Retinal pigment epithelial cell (primary cell): Measurements from ENCODE around the gene XPR1.

ENCODE experiments used
- DNase-seq: peaks from one replicate; pipeline ENCODE4 v3.0.0-alpha.2; 2010; ENCODE audit warnings: low read depth
- H3K4me3 ChIP-seq: 2 replicates; pipeline ENCODE4 v1.5.1; 2011; ENCODE audit warnings: mild to moderate bottlenecking, low read length, control low read depth, moderate library complexity
- CTCF ChIP-seq: conservative IDR thresholded peaks from 2 replicates; pipeline ENCODE4 v1.5.1; 2011; ENCODE audit warnings: low read depth, low read length, control low read depth, inconsistent platforms

Gene XPR1

DNA sequence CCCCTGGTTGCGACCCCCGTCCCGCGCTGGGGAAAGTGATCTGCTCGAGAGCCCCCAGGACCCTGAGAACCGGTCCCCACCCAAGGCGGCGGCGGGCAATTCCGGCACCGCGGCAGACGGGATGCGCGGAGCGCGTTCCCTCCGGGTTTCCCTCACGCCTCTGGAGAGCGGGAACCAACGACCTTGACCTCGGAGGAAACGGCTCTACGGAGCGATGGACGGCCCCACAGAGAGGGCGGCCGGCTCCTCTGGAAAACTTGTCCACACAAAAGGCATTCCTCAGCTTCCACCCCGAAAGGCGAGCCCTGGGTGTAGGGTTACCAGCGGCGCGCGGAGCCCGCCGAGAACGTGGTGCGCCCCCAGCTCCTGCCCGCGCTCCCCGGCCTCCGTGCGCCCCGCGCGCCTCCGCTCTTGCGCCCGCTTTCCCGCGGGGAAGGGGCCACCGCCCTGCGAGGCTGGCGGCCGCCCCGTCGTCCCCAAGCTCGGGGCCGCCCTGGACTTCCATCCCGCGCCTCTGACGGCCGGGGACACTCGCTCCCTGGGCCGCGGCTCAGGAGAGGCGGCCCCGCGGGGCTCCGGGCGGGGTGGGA, 280.5 kb downstream of the XPR1 start:
- no peak for TF ChIP-seq CTCF
- no peak for DNase-seq
- peak overlapping the region; percentile 44 for H3K4me3 ChIP-seq

GRCh38 chr1:180912801-180913565, 281.2 kb downstream of the XPR1 start, which contains the start of gene KIAA1614:
KIAA1614 (plus strand) TSS chr1:180912897; CDS start chr1:180913244, 347 bp downstream.
- DNase-seq, result no peak
- H3K4me3 ChIP-seq, result peak within 1 kb of the TSS; percentile 44
- TF ChIP-seq CTCF, result no peak

GRCh38 chr1:180915426-180915965, 283.7 kb downstream of the XPR1 start:
- H3K4me3 ChIP-seq, result no peak overlapping the region
- no peak for DNase-seq
- TF ChIP-seq CTCF, result no peak

GRCh38 chr1:180916012-180916770, 284.4 kb downstream of the XPR1 start:
- no peak overlapping the region for H3K4me3 ChIP-seq
- no peak for TF ChIP-seq CTCF
- DNase-seq, result no peak

DNA sequence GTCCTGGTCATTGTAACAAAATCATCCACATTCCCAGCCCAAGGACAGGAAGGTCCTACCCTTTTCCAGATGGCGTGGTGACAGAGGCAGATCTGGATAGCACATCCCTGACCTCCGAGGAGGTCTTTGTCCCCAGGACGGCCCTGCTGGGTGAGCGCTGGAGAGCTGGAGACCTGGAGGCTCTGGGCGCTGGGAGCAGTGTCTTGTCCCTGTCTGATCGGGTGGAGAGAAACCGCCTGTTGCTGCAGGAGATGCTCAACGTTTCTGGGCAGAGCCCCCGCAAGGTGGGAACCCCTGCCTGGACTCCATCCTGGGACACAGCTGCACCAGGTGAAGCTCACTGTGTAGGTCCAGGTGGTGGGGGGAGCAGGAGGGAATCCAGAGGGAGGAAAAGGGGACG, 284.9 kb downstream of the XPR1 start:
- no peak overlapping the region for H3K4me3 ChIP-seq
- TF ChIP-seq CTCF, result no peak
- no peak for DNase-seq

- TF ChIP-seq CTCF, result peak; percentile 14
- no peak for DNase-seq
- H3K4me3 ChIP-seq, result no peak overlapping the region
Observed at GRCh38 chr1:180917306-180918065, 285.7 kb downstream of the XPR1 start.
